ENCODE data around the gene SPATA17.

SPATA17 gene

DNA sequence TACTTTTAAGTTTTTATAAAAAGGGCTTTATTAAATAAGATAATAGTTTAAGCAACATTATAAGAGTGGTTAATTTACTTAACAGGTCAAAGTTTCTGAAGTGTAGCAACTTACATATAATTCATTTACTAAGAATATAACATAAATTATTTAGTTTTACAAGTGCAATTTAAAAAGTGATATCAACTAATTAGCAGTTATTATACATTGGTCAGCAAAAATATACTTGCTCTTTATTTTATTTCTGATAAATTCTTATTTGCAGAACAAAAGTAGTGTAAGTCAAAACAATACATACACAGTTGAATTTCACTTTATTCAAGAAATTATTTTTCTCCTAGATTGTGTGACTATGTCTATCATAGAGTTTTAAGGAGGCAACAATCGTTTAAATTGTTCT is 215.6 kb downstream of the SPATA17 start:
- Mint-ChIP-seq H3K27me3 (ENCODE audit: low read depth, poor library complexity) (no peaks in the 10 kb centered on the region), H3K27ac (no peak overlapping the region), H3K4me3 (no peak overlapping the region), H3K36me3 (ENCODE audit: low read depth) (no peaks in the 10 kb centered on the region), H3K4me1 (no peaks in the 10 kb centered on the region), H3K9me3 (no peaks in the 10 kb centered on the region)
- TF ChIP-seq, protein P1, sequence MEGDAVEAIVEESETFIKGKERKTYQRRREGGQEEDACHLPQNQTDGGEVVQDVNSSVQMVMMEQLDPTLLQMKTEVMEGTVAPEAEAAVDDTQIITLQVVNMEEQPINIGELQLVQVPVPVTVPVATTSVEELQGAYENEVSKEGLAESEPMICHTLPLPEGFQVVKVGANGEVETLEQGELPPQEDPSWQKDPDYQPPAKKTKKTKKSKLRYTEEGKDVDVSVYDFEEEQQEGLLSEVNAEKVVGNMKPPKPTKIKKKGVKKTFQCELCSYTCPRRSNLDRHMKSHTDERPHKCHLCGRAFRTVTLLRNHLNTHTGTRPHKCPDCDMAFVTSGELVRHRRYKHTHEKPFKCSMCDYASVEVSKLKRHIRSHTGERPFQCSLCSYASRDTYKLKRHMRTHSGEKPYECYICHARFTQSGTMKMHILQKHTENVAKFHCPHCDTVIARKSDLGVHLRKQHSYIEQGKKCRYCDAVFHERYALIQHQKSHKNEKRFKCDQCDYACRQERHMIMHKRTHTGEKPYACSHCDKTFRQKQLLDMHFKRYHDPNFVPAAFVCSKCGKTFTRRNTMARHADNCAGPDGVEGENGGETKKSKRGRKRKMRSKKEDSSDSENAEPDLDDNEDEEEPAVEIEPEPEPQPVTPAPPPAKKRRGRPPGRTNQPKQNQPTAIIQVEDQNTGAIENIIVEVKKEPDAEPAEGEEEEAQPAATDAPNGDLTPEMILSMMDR (IDR thresholded peaks at IDR 0.05) = no peak
- no peak for DNase-seq

DNA sequence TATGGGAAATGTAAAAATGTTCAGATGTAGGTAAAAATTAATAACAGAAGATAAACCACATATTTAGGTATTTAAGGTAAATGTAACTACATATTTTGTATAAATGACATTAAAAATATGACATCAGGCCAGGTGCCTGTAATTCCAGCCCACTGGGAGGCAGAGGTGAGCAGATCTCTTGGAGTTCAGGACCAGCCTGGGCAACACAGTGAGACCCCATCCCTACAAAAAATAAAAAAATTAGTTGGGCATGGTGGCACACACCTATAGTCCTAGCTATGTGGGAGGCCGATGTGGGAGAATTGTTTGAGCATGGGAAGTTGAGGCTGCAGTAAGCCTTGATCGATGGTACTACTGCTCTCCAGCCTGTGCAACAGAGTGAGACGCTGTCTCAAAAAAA is 216.5 kb downstream of the SPATA17 start:
- no peaks in the 10 kb centered on the region for H3K36me3 Mint-ChIP-seq (ENCODE audit: low read depth)
- no peak overlapping the region for H3K27ac Mint-ChIP-seq
- H3K9me3 Mint-ChIP-seq = no peaks in the 10 kb centered on the region
- no peak overlapping the region for H3K4me3 Mint-ChIP-seq
- no peaks in the 10 kb centered on the region for H3K4me1 Mint-ChIP-seq
- no peak for DNase-seq
- H3K27me3 Mint-ChIP-seq (ENCODE audit: low read depth, poor library complexity) = no peaks in the 10 kb centered on the region
- TF ChIP-seq, protein P1 (IDR thresholded peaks at IDR 0.05) = no peak

GRCh38 chr1:217856342-217857034 is 225.3 kb downstream of the SPATA17 start:
- Mint-ChIP-seq H3K36me3 (ENCODE audit: low read depth) (peaks cover 11% of the 10 kb centered on the region), H3K4me3 (peak overlapping the region; percentile 0), H3K4me1 (peaks cover 34% of the 10 kb centered on the region), H3K27me3 (ENCODE audit: low read depth, poor library complexity) (no peaks in the 10 kb centered on the region), H3K9me3 (peaks cover 18% of the 10 kb centered on the region), H3K27ac (peak overlapping the region; percentile 67)
- TF ChIP-seq, protein P1 (IDR thresholded peaks at IDR 0.05) = no peak
- DNase-seq = no peak

GRCh38 chr1:217857061-217857460 is 225.9 kb downstream of the SPATA17 start:
- H3K9me3 Mint-ChIP-seq = peaks cover 18% of the 10 kb centered on the region
- peaks cover 34% of the 10 kb centered on the region for H3K4me1 Mint-ChIP-seq
- peaks cover 11% of the 10 kb centered on the region for H3K36me3 Mint-ChIP-seq (ENCODE audit: low read depth)
- no peak overlapping the region for H3K4me3 Mint-ChIP-seq
- H3K27ac Mint-ChIP-seq = peak overlapping the region; percentile 52
- no peaks in the 10 kb centered on the region for H3K27me3 Mint-ChIP-seq (ENCODE audit: low read depth, poor library complexity)
- no peak for DNase-seq
- TF ChIP-seq, protein P1 (IDR thresholded peaks at IDR 0.05) = no peak

DNA sequence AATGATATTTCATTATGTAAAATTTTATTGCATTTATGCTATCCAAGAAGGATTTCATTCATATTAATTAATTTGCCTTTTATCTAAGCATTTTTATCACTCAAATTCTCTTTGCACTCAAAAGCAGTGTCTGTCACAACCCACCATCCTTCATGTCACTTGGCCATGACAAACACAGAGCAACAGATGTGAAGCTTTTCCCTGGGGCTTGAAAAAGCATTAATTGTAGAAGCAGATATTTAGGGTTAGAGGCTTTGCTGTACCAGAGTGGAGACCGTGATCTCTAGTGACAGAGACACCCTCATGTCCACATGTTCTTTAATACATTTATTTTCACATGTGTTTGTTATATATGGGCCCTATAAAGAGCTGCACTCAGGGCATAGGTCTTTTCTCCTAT is 230.5 kb downstream of the SPATA17 start:
- H3K9me3 Mint-ChIP-seq = peaks cover 18% of the 10 kb centered on the region
- no peak for DNase-seq
- H3K4me1 Mint-ChIP-seq = peaks cover 11% of the 10 kb centered on the region
- H3K27ac Mint-ChIP-seq = no peak overlapping the region
- H3K4me3 Mint-ChIP-seq = no peak overlapping the region
- no peaks in the 10 kb centered on the region for H3K27me3 Mint-ChIP-seq (ENCODE audit: low read depth, poor library complexity)
- TF ChIP-seq, protein P1 (IDR thresholded peaks at IDR 0.05) = no peak
- peaks cover 11% of the 10 kb centered on the region for H3K36me3 Mint-ChIP-seq (ENCODE audit: low read depth)

DNA sequence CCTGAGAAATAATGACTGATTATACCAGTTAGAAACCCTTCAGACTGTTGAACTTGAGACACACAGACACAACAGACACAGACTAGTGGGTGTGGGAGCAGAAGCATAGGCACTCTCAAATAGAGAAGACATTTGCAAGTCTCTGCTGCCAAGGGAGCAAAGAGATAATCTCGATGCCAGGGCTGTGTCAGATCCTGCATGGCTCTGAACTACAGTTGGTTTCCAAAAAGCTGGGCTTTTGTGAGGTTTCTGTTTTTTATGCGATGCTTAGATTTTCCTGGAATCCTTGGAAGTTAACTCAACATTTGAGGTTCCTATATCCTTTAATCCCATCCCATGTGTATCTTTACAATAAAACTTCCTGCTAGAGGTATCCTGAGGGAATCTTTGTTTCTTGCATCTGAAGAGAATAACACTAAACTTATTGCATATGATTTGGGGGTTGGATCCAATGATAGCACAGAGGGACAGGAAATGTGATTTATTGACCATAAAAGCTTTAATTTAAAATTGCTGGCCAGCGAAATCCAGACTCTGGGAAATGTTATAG is 236.4 kb downstream of the SPATA17 start:
- H3K27ac Mint-ChIP-seq = no peak overlapping the region
- H3K4me3 Mint-ChIP-seq = no peak overlapping the region
- H3K4me1 Mint-ChIP-seq = no peaks in the 10 kb centered on the region
- no peaks in the 10 kb centered on the region for H3K36me3 Mint-ChIP-seq (ENCODE audit: low read depth)
- no peaks in the 10 kb centered on the region for H3K27me3 Mint-ChIP-seq (ENCODE audit: low read depth, poor library complexity)
- TF ChIP-seq, protein P1 (IDR thresholded peaks at IDR 0.05) = no peak
- no peak for DNase-seq
- H3K9me3 Mint-ChIP-seq = no peaks in the 10 kb centered on the region
